B cell (primary cell): ENCODE data around the gene PGBD4. TPM values are rescaled to one million over a fixed set of nuclear protein-coding genes. Genes with fewer than 3 reads are reported as not detected.

ENCODE experiments used
- polyA plus RNA-seq: library from polyadenylated mRNA; depleted of rRNA; stranded (reverse); fragments of >200 nt; gene quantifications from 2 replicates; pipeline ENCODE4 v1.2.3, GENCODE V29; 2012
- total RNA-seq, 2 donors: library from RNA; stranded (reverse); fragments of 120-200 nt in 1 of 2; gene quantifications; 1 replicate in 1 of 2; 2 replicates in 1 of 2; pipeline versions ENCODE4 v1.2.3 to v1.2.4, GENCODE V29; 2013 to 2022

Gene PGBD4
- total and polyA plus RNA-seq, 2 donors (not counting 1 experiment from before 2014, with no cell fraction given), result 2.5 to 5.2 TPM

Other genes starting within 250 kb of the PGBD4 start
- gene CHRM5, start 133.6 kb upstream of the PGBD4 start, total RNA-seq, result not detected in 2 replicates
- gene CHRM5, start 133.6 kb upstream of the PGBD4 start, polyA plus RNA-seq, result not detected in 2 replicates
- gene AVEN, start 62.9 kb upstream of the PGBD4 start, total RNA-seq, result 6.8 and 8.2 TPM in 2 replicates
- gene AVEN, start 62.9 kb upstream of the PGBD4 start, polyA plus RNA-seq, result 1.8 and 2.9 TPM in 2 replicates
- 28.8 and 29.9 TPM in 2 replicates for gene EMC7, start 221 bp upstream of the PGBD4 start, total RNA-seq
- gene EMC7, start 221 bp upstream of the PGBD4 start, polyA plus RNA-seq, result 18.4 and 23.3 TPM in 2 replicates
- 54.8 and 57.8 TPM in 2 replicates for gene KATNBL1, start 108.0 kb downstream of the PGBD4 start, total RNA-seq
- gene KATNBL1, start 108.0 kb downstream of the PGBD4 start, polyA plus RNA-seq, result 22.1 and 35.8 TPM in 2 replicates
- 60.7 and 63.1 TPM in 2 replicates for gene EMC4, start 122.9 kb downstream of the PGBD4 start, total RNA-seq
- gene EMC4, start 122.9 kb downstream of the PGBD4 start, polyA plus RNA-seq, result 49.1 and 52.3 TPM in 2 replicates
- gene SLC12A6, start 235.7 kb downstream of the PGBD4 start, total RNA-seq, result 141 and 156 TPM in 2 replicates
- gene SLC12A6, start 235.7 kb downstream of the PGBD4 start, polyA plus RNA-seq, result 75.8 and 85.2 TPM in 2 replicates
- 65.6 and 68.2 TPM in 2 replicates for gene NOP10, start 241.1 kb downstream of the PGBD4 start, total RNA-seq
- 72.6 and 133 TPM in 2 replicates for gene NOP10, start 241.1 kb downstream of the PGBD4 start, polyA plus RNA-seq
- gene NUTM1, start 241.2 kb downstream of the PGBD4 start, total RNA-seq, result not detected in 2 replicates
- not detected in 2 replicates for gene NUTM1, start 241.2 kb downstream of the PGBD4 start, polyA plus RNA-seq